DMS53 (cell line): ENCODE data around the gene ZNF462.

Source experiments
- DNase-seq: peaks from one replicate; lab custom pipeline; 2025; lab: John Stamatoyannopoulos, UW

Gene ZNF462

GRCh38 chr9:107000218-107000617 is 137.3 kb downstream of the ZNF462 start:
- DNase-seq, result no peak

GRCh38 chr9:107005201-107005600 is 142.2 kb downstream of the ZNF462 start:
- no peak for DNase-seq

- DNase-seq, result no peak
Observed at GRCh38 chr9:107007402-107007801, 144.4 kb downstream of the ZNF462 start.

- DNase-seq, result no peak
Observed at GRCh38 chr9:107008011-107008410, 145.0 kb downstream of the ZNF462 start.

GRCh38 chr9:107008447-107008846 is 145.5 kb downstream of the ZNF462 start:
- DNase-seq, result no peak

- DNase-seq, result peak; percentile 4
Observed at GRCh38 chr9:107016383-107016782, 153.4 kb downstream of the ZNF462 start.

- DNase-seq, result no peak
Observed at GRCh38 chr9:107018861-107019545, 156.0 kb downstream of the ZNF462 start.

GRCh38 chr9:107020040-107020530 is 157.1 kb downstream of the ZNF462 start:
- peak; percentile 50 for DNase-seq

- no peak for DNase-seq
Observed at GRCh38 chr9:107024193-107024592, 161.2 kb downstream of the ZNF462 start.

GRCh38 chr9:107025260-107026035 is 162.5 kb downstream of the ZNF462 start:
- DNase-seq, result no peak

GRCh38 chr9:107029146-107029545 is 166.2 kb downstream of the ZNF462 start:
- DNase-seq, result no peak

GRCh38 chr9:107033966-107034365 is 171.0 kb downstream of the ZNF462 start:
- DNase-seq, result no peak

GRCh38 chr9:107034831-107035230 is 171.9 kb downstream of the ZNF462 start:
- DNase-seq, result no peak

- no peak for DNase-seq
Observed at GRCh38 chr9:107036367-107036766, 173.4 kb downstream of the ZNF462 start.

GRCh38 chr9:107039542-107039941 is 176.6 kb downstream of the ZNF462 start:
- peak; percentile 18 for DNase-seq

GRCh38 chr9:107042606-107043005 is 179.6 kb downstream of the ZNF462 start:
- DNase-seq, result no peak

GRCh38 chr9:107043886-107044285 is 180.9 kb downstream of the ZNF462 start:
- no peak for DNase-seq

- DNase-seq, result peak; percentile 39
Observed at GRCh38 chr9:107044872-107045271, 181.9 kb downstream of the ZNF462 start.

GRCh38 chr9:107046692-107047091 is 183.7 kb downstream of the ZNF462 start:
- DNase-seq, result no peak

GRCh38 chr9:107049046-107049802 is 186.3 kb downstream of the ZNF462 start:
- no peak for DNase-seq

GRCh38 chr9:107049803-107050184 is 186.8 kb downstream of the ZNF462 start:
- DNase-seq, result no peak

GRCh38 chr9:107051392-107051791 is 188.4 kb downstream of the ZNF462 start:
- DNase-seq, result no peak

- no peak for DNase-seq
Observed at GRCh38 chr9:107054146-107054545, 191.2 kb downstream of the ZNF462 start.
